GM19468 (cell line): Measurements from ENCODE around the gene SAMD3.

Source experiments
- ATAC-seq: cut with Tn5 transposase; IDR thresholded peaks from one replicate; pipeline ENCODE4 v1.9.1; 2021; ENCODE audit warnings: mild to moderate bottlenecking, moderate library complexity, moderate number of reproducible peaks; ENCODE audit not compliant: unreplicated experiment; ENCODE audit errors: extremely low read depth

The SAMD3 gene

GRCh38 chr6:130098317-130098716, 124.4 kb downstream of the SAMD3 start:
- no peak for ATAC-seq
